LoVo (cell line): Measurements from ENCODE around the gene IFT25.
"Not testable (repeated sequence)": the region's sequence is repeated elsewhere in the genome, so short reads cannot be mapped to it uniquely, and the experiment has no call there.

Experiments
- DNase-seq: peaks from one replicate; pipeline ENCODE4 v3.0.0-alpha.2; 2016; ENCODE audit warnings: low spot score

The IFT25 gene

GRCh38 chr1:53889304-53890298, 55.9 kb downstream of the IFT25 start, which contains the start of gene YIPF1:
YIPF1 (minus strand) TSS chr1:53889797; CDS start chr1:53888937, 860 bp downstream.
- peak; percentile 89 for DNase-seq

DNA sequence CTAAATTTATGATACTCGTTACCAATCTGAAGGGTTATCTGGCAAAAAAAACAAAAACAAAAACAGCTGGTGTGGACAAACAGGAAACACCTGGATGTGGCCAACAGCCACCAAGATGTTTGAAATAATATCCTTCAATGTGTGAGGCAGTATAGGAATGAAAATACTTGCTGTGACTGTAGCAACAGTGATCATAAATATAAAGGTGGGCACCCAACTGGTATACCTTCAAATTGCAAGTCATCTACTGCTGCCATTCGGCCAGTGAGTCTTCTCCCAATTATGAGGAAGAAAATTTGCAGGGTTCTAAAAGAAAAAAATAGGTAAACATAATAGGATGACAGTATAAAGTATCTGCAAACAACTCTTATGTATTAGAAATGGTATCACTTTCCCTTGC, 56.8 kb downstream of the IFT25 start:
- DNase-seq, result no peak

- not testable (repeated sequence) for DNase-seq
Measured at GRCh38 chr1:53883600-53883999, 61.9 kb downstream of the IFT25 start.

DNA sequence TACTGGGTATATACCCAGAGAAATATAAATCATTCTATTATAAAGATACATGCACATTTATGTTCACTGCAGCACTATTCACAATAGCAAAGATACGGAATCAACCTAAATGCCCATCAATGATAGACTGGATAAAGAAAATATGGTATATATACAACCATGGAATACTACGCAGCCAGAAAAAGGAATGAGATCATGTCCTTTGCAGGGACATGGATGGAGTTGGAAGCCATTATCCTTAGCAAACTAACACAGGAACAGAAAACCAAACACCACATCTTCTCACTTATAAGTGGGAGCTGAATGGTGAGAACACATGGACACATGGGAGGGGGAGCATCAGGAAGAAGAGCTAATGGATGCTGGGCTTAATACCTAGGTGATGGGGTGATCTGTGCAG, 63.6 kb downstream of the IFT25 start:
- DNase-seq, result not testable (repeated sequence)

- peak; percentile 58 for DNase-seq
Measured at GRCh38 chr1:53878492-53879105, 66.9 kb downstream of the IFT25 start.

- not testable (repeated sequence) for DNase-seq
Measured at GRCh38 chr1:53875150-53875549, 70.3 kb downstream of the IFT25 start.

DNA sequence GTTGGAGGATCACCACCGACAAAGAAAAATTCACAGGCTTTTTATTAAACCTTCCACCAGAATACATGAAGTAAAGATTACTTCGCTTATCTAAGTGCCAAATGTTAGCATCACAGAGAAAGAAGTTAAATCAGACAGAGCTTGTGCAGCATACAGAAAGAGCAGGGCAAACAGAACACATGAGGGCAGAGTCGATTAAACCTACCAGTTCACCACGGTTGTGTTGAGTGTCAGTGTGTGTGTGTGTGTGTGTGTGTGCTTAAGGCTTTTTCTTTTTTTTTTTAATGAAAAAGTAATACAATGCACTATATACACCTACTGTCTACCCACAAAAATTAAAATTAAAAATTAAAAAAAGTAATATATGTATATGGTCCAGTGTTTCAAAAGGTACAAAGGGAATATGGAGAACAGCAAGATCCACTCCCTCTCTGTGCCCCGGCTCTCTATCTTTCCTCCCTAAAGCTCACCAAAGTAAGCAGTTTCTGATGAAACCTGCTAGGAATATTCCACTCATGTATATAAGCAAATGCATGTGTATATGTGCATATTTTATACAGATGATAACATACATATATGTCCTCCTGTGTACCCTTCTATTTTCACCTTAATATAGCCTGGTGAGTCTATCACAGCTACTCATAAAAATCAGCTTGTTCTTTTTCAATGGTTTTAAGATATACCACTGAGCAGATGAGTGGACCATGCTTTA, 73.6 kb downstream of the IFT25 start:
- DNase-seq, result no peak
